GM21390 (cell line): ENCODE results near the gene SHC3.

ENCODE experiments used
- ATAC-seq: cut with Tn5 transposase; IDR thresholded peaks from one replicate; pipeline ENCODE4 v1.9.1; 2021; ENCODE audit not compliant: unreplicated experiment

SHC3 gene

DNA sequence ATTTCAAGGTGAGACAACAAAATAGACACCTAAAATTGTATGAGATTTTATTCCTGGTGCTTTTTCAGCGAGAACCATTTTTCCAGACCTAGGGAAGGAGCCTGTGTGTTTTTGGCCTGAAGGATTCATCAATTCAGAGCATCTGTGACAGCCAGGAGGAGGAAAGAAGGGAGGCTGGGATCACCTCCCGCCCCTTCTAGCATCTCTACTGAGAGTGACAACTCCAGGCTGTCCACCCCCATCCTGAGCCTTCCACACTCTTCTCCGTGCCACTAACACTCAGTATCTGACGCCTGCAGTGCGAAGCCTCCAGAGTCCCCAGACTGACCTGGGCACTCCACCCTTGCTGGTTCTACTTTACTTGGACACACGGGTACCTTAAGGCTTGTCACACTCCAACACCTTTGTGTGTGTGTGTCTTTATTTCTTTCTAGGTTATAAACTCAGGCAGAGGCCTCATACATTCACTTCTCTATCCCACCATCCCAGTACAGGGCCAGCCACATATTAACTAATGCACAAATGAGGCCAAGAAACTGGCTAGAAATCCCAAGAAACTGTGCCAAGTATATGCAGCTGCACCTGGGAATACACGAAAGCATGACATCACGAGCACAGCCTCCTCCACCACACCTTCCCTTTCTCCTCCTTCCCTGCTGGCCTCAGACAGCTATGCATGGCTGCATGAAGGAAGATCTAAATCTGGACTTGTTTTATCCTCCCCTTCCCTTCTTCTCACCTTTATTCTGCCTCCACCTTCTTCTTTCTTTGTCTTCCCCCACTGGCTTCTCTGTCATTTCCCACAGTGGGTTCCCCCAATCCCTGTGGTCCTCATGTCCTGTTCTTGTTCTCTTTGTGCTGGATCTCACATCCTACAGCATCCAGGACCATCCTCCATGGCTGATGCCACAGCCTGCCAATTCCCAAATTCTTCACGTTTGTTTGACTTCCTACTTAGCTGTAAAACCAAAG is 171.3 kb downstream of the SHC3 start:
- no peak for ATAC-seq

DNA sequence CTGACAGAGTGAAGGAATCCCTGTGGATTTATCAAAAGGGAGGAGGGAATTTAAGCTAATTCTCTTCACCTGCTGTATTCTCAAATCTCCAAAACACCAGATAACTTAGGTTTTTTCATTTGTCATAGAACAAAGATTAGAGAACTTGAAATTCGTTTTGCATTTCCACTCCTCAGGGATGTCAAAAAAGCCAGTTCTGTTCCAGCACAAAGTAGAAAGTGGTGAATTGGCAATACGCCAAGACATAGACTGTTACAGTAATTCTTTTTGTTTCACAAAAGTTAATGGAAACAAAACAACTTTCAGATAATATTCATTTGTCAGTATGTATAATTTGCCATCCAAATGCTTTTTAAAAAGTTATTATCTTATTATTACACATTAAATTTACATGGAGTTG is 172.4 kb downstream of the SHC3 start:
- ATAC-seq: no peak

DNA sequence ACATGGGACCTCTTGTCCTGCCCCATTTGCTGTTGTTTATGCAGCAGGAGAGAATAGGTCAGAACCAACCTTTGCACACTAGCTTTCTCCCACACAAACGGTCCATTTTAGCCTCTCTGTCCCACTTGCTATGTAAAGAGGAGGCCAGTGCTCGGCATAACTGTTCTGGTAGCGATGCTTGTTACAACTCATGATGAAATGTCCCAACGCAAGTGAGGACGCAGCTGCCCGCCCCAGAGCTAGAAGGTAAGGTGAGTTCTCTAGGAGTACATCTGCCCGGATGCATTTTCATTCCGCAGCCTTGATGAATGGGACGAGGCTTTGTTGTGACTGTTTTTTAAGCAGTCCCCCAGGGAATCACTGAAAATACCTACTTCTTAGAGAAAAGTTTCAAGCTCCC is 173.3 kb downstream of the SHC3 start:
- no peak for ATAC-seq

DNA sequence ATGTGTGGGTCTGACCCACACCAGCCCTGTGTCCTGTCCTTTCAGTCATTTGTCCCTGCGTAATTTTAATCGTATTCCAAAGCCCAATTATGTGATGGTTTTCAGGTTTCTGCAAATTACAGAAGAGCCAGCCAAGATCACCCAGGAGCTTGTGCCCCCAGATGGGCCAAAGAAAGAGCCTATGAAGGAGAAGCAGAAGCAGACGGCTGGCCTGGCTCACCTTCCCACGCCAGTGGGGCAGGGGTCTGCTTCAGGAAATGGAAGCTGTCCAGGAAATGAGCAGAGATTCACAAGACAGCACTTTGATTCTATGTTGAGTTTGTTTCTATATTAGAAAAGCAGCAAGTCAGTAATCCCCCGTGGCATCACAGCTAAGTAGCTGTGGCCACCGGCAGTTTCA is 175.6 kb downstream of the SHC3 start:
- ATAC-seq: no peak

DNA sequence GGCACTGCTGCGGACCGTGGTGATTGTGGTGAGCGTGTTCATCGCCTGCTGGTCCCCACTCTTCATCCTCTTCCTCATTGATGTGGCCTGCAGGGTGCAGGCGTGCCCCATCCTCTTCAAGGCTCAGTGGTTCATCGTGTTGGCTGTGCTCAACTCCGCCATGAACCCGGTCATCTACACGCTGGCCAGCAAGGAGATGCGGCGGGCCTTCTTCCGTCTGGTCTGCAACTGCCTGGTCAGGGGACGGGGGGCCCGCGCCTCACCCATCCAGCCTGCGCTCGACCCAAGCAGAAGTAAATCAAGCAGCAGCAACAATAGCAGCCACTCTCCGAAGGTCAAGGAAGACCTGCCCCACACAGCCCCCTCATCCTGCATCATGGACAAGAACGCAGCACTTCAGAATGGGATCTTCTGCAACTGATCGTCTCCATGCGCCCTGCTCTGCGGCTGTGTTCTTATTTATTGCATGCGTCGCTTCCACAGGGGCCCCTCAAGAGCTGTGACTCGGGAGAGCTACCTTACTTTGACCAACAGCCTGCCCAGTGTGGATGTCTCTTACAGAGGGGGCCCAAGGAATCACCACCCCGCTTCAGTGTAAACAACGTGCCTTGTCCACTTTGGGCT is 176.6 kb downstream of the SHC3 start:
- no peak for ATAC-seq

DNA sequence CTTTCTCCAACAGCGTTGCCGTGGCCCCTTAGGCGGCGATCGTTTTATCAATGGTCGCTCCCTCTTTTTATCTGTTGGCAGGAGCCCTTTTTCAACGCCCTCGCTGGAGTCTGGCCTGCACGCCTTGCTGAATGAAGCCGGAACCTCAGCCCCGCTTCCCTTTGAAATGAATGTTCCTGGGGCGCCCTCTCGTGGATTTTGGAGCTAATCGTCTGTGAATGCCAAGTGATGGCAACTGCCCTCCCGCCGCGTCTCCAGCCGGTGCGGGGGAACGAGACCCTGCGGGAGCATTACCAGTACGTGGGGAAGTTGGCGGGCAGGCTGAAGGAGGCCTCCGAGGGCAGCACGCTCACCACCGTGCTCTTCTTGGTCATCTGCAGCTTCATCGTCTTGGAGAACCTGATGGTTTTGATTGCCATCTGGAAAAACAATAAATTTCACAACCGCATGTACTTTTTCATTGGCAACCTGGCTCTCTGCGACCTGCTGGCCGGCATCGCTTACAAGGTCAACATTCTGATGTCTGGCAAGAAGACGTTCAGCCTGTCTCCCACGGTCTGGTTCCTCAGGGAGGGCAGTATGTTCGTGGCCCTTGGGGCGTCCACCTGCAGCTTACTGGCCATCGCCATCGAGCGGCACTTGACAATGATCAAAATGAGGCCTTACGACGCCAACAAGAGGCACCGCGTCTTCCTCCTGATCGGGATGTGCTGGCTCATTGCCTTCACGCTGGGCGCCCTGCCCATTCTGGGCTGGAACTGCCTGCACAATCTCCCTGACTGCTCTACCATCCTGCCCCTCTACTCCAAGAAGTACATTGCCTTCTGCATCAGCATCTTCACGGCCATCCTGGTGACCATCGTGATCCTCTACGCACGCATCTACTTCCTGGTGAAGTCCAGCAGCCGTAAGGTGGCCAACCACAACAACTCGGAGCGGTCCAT is 177.4 kb downstream of the SHC3 start:
- ATAC-seq: peak; percentile 84

DNA sequence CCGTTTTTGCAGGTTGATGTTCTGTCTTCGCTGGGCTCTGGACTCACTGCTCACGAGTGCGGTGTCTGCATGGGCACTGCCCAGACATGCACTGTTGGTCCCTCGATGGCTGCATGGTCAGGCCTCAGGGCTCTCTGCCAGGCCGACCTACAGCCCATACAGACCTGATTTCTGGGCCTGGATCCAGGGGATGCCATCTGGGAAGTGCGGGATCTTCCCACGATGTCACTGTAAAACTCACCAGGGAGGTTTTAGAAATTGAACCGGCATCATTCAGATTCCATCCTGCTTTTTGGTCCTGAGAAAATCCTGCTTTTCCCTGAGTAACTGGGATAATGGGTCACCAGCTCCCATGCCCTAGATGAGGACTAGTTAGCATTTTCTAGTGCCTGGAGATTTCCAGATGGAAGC is 178.2 kb downstream of the SHC3 start:
- ATAC-seq: no peak

DNA sequence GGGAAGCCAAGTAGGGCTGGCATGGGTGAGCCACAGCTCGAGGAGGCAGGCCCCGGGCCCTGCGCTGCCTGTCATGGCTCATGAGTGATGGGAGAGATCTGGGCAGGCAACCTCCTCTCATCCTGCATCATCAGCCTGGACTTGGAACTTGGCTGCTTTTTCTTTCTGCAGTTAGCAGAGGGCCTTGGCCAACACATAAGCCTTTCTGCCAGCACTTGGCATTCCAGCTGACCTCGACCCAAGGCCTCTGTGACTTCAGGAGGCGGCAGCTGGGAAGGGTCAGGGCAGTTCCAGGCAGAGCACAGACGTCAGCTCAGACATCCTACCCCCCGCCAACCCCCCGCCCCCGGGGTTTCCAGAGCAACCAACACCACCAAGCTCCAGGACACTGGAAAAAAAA is 179.7 kb downstream of the SHC3 start:
- no peak for ATAC-seq

DNA sequence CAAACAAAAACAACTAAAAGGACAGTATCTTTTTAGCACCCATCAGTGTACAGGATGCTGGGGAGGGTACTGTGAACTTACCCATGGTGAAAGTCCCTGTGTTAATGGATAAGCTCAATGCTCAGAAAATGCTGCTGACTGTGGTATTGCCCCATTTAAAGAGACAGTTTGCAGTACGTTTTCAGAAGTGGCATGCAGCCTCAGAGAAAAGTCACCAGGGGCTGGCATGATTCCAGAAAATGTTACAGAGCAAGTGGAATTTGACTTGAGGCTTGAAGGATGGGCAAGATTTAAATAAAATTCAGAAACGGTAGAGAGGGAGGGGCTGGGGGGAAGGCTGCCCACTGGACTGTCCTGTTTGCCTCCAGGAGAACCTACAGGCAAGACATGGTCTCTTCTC is 180.1 kb downstream of the SHC3 start:
- no peak for ATAC-seq

DNA sequence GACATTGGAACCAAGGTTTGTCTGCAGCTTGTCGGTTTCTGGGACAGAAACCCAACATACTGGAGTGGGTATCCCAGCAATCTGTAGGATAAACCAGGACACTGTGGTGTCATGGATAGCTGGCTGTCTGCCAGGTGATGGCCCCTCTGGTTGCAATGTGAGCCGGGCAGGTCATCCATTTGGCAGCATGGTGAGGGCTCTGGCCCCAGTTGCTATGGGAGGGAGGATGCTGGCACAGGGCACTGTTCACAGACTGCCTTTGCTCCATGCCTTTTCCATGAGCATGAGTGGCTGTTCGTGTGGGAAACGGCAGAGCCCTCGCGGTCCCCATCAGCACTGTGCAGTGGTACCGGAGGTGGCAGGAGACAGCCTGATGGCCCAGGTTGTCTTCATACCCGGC is 181.0 kb downstream of the SHC3 start:
- no peak for ATAC-seq

DNA sequence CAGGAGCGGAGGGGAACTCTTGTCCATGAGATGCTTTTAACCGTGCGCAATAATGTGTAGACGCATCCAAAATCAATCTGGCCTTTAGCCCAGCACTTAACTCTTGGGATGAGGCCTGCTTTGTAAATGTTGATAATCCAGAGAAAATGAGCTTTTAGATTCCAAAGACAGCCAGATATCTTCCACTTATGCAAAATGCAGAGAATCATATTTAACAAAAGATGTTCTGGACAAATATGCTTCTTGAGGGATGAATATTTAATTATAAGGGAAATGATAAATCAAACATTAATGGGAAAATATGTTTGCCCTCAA is 181.7 kb downstream of the SHC3 start:
- ATAC-seq: no peak

DNA sequence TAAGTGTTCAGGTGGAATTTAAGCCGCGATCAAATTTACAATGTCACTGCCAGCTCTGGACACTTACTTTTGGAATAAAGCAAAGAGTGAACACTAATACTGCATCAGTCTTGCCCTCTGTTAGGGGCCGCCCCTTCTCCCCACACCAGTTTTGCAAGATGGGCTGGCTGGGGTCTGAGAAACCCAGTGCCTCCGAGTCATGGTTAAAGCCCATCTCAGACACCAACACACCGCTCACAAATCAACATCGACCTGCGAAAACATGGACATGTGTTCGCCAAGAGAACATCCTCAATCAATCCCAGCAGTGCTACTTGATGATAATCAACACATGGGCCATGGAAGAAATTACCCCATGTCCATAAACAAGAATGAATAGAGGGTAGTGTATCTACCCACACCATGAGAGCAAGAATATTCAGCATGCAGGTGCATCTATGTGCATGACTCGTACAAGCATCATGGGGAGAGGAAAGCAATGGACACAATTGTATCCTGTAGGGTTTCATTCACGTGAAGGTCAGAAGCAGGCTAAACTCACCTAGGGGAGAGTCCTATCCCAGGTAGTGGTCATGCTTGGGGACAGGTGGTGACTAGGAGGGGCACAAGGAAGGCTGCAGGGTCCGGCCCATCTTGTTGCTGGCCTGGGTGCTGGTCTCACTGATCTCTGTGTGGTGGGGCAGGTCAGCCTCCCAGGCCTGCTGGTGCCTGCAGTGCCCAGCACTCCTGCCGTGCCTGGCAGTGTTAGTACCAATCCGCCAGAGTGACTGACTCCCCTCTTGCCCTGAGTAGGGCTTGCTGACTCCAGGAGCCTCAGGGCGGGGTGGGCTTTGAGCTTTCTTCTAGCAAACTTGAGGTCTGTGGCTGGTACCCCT is 182.3 kb downstream of the SHC3 start:
- no peak for ATAC-seq

DNA sequence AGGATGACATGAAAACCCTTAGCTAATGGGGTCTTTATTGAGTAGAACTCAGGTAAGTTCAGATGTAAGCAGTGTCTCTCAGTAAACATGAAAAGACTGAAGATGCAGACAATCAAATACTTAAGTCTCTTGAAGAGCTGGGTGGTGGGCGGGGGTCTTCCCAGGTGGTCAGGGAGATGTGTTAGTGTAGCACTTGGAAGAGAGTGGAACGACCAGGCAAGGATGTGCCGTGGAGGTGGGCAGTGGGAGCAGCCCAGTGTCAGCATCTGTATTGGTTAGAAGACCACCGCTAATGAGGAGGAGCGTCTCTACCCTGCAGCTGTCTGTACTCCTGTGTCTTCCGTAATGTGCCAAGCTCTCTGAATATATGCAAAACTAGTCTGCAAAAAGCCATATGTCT is 183.0 kb downstream of the SHC3 start:
- no peak for ATAC-seq

DNA sequence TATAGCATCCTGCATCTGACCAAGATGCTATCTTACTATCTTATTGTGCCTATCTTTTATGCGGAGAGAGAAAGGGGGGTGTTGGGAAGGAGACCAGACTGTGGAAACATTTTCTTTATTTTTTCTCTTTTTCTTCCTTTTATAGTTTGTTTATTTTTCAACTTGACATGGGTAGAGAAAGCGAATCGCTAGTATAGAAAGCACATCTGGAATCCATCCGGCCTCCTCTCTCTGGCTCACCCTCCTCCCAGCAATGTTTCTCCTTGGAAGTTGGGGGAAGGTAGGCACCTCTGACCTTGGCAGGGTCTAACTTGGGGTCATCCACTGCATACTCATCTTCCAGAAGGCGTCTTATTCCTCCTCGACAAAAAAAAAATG is 183.4 kb downstream of the SHC3 start:
- no peak for ATAC-seq

DNA sequence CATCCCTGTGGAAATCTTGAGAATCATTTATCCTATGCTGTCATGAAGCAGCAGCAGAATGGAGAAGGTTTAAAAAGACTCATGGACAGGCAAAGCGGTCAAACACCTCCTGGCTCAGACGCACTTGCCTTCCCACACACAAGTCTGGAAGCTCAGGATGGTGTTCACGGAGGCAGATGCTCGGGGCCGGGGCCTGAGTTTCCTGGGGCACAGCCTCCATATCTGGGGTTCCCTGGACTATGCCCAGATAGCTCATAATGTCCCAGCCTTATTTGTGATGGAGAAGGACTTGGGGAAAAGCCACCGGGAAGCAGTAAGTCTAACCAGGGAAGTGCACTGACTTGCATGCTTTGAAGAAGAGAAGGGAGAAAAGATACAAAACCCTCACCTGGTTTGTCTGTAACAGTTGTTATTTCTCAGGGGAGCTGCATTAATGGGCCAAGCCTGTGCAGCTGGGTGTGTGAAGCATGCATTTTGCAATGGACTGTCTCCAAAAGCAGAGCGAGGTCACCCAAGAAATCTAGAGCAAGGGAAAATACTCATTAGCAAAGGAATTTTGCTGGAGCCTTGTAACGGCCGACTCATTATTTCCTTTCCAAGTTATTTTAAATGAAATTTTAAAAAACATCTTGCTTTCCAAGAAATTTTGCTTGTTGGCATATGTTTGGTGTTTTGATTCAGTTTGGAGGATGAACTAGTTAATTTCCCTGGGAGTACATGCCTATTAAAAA is 184.0 kb downstream of the SHC3 start:
- ATAC-seq: no peak

DNA sequence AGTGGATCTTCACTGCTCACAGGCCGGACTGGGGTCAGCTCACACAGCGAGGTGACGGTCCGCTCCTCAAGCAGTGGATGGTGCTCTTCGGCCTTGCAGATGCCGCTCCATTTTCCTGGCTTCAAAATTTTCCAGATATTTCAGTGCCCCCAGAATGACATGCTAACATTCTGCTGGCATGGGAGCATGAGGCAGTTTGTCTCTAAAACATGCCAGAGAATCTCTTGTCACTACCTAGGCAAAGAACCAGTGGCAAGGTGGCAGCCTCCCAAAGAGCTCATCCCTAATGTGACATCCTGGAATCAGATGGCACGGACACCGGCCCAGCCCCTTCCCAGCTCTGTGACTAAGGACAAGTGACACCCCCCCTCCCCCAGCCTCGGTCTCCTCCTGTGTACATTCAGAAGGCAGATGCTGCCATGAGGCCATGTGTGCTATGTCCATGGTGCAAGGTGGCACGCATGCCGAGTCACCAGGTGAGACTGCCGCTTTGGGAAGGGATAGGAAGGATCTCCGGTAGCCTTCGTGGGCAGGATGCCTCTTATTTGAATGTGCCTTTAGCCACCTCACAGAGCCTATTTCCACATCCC is 184.7 kb downstream of the SHC3 start:
- no peak for ATAC-seq

DNA sequence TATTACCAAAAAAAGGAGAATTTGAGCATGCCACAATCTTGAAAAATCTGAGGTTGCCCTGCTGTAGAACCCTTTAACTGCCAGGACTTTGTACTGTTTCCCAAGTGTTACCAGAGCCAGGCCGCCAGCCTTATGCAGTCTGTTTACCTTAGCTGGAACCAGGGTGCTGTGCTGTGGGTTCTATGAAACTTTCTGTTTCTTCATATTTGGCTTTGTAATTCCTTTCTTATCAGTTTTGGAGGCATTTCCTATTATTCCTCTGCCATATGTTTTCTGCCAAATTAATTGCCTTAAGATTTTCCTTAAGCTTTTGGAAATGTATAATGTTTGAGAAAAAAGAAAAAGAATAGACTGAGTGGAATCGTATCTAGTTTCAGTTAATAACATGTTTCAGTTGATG is 185.3 kb downstream of the SHC3 start:
- ATAC-seq: no peak

DNA sequence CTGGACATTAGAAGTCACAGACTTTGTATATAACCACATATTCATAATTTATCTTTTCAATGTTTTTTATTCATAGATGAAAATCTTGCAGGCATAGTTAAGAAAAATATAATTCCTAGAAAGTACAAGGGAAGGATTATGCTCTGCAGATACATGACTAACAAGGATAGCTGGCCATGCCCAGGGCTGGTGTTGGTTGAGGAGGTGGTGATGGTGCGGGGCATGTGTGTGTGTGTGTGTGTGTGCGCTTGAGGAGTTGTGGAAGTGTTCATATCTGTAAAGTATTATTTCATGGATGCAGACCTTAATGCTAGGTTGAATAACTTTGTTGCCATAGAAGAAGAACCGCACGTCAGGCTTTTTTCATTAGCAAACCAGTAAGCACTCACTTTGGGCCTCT is 186.1 kb downstream of the SHC3 start:
- ATAC-seq: no peak
